GM12891 (cell line): Measurements from ENCODE around the gene SSX1. TPM values are rescaled to one million over a fixed set of nuclear protein-coding genes. Genes with fewer than 3 reads are reported as not detected.
"Not testable (repeated sequence)": the region's sequence is repeated elsewhere in the genome, so short reads cannot be mapped to it uniquely, and the experiment has no call there.

Source experiments
- DNase-seq: peaks from one replicate; pipeline ENCODE4 v3.0.0; 2011; ENCODE audit warnings: low spot score; ENCODE audit not compliant: insufficient read length
- FAIRE-seq: peaks from 2 replicates; lab custom pipeline; 2011; peaks lifted over from hg19 to GRCh38; lab: Jason Lieb, UNC
- PAX5 ChIP-seq: IDR thresholded peaks from 2 replicates; pipeline ENCODE4 v1.6.1; 2011; ENCODE audit warnings: low read length, moderate library complexity, mild to moderate bottlenecking; ENCODE audit not compliant: insufficient read depth, severe bottlenecking
- POLR2A ChIP-seq: IDR thresholded peaks from 2 replicates; pipeline ENCODE4 v1.6.1; 2011; ENCODE audit warnings: low read depth, low read length, control low read depth
- POLR2AphosphoS5 ChIP-seq: IDR thresholded peaks from 2 replicates; pipeline ENCODE4 v1.6.1; 2011; ENCODE audit warnings: low read depth, low read length, control low read depth
- POU2F2 ChIP-seq: IDR thresholded peaks from 2 replicates; pipeline ENCODE4 v1.6.1; 2011; ENCODE audit warnings: low read depth, mild to moderate bottlenecking, control low read depth, low read length, moderate library complexity
- SPI1 ChIP-seq: IDR thresholded peaks from 2 replicates; pipeline ENCODE4 v1.6.1; 2011; ENCODE audit warnings: low read depth, low read length, control low read depth
- TAF1 ChIP-seq: IDR thresholded peaks from 2 replicates; pipeline ENCODE4 v1.6.1; 2011; ENCODE audit warnings: low read depth, low read length, control low read depth
- polyA plus RNA-seq: library from polyadenylated mRNA; unstranded; fragments of >200 nt; gene quantifications from one replicate; pipeline ENCODE4 v1.2.1, GENCODE V29; 2012; ENCODE audit warnings: low read depth, missing spikeins, inconsistent platforms; ENCODE audit not compliant: missing spikeins

Gene SSX1
- polyA plus RNA-seq, result not detected

- not testable (repeated sequence) for DNase-seq, FAIRE-seq
These were observed at the start of gene SSX1 for GRCh38 chrX:48255062-48255796. Gene SSX1, plus strand, starts transcription at chrX:48255392. Its CDS starts 1,850 bp downstream, at chrX:48257242.

- not testable (repeated sequence) for FAIRE-seq, DNase-seq
These were observed 40.9 kb upstream of the SSX1 start for GRCh38 chrX:48214341-48214740.

- DNase-seq, FAIRE-seq: not testable (repeated sequence)
These were observed 31.0 kb upstream of the SSX1 start for GRCh38 chrX:48224196-48224595.

GRCh38 chrX:48252945-48253344, 2.2 kb upstream of the SSX1 start:
- not testable (repeated sequence) for FAIRE-seq, DNase-seq

DNA sequence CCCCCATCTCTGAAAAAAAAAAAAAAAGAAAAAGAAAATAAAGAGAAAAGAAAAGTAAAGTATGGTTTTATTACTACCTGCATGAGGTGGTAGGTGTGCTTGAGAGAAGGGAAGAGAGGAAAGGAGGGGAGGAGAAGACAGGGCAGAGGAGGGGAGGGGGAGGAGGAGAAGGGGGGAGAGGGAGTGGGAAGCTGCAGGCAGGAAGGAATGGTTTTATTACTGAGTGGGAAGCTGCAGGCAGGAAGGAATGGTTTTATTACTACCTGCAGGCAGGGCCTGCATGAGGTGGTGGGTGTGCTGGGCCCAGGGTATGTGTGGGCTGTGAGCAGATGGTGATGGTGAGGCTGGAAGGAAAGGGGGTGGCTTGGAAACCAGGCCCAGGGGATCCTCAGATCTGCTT, 19.2 kb downstream of the SSX1 start:
- FAIRE-seq, DNase-seq: not testable (repeated sequence)

DNA sequence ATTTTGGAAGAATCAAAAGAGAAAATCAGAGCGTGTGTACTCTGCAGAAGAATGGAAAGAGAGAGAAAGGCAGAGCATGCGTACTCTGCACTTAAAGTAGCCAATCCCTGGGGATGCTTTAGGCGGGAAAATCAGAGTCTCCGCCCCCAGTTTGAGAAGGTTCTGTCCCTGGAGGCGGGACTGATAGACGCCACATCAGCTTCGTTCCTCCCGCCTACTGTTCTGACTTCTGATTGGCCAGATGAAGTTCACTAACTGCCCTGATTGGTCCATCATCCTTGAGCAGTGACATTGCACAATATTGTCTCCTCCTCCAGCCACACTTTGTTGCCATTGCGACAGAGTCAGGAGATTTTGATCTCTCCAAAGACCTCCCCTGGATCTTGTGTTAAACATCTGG, 23.8 kb downstream of the SSX1 start:
- DNase-seq (no peak), FAIRE-seq (no peak)
- TF ChIP-seq TAF1 (no peak), PAX5 (no peak), POU2F2 (no peak), POLR2AphosphoS5 (no peak), POLR2A (no peak), SPI1 (no peak)

DNA sequence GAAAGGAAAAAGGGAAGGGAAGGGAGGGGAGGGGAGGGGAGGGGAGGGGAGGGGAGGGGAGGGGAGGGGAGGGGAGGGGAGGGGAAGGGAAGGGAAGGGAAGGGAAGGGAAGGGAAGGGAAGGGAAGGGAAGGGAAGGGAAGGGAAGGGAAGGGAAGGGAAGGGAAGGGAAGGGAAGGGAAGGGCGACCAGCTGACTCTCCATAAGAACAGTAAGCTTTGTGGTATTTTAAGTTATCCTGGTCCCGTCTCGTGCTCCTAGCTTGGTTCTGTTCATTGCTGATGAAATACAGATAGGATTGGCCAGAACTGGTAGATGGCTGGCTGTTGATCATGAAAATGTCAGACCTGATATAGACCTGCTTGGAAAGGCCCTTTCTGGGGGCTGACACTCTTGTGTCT, 25.5 kb downstream of the SSX1 start:
- not testable (repeated sequence) for DNase-seq, FAIRE-seq

DNA sequence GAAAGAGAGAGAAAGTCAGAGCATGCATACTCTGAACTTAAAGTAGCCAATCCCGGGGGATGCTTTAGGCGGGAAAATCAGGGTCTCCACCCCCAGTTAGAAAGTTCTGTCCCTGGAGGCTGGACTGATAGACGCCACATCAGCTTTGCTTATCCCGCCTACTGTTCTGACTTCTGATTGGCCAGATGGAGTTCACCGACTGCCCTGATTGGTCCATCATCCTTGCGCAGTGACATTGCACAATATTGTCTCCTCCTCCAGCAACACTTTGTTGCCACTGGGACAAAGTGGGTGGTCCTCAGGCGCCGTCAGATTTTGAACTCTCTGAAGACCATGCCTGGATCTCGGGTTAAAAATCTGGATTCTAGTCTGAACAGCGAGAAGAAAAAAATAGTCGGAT, 51.0 kb downstream of the SSX1 start:
- FAIRE-seq (no peak), DNase-seq (no peak)
- TF ChIP-seq POU2F2 (no peak), POLR2A (no peak)

DNA sequence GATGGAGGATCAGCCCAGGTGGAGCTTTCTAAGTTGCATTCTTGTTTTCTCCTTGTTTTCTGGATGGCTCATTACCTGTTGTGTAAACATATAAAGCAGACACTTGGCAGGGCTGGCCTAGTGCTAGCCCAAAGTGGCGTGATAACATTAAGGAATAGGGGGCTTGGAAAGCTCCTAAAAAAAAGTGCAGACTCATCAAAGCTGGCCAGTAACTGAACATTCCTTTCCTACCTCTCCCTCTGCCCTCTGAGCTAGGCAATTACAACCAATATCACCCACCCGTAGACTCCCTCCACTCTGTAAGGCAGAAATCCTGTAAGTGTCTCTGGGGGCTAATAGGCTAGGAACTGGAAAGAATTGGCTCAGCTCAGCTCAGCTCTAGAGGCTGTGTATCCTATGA, 58.8 kb downstream of the SSX1 start:
- not testable (repeated sequence) for DNase-seq, FAIRE-seq
